ENCODE data around the gene IDH3B.

The IDH3B gene

GRCh38 chr20:2663887-2664719 is at the start of gene IDH3B:
IDH3B (minus strand) TSS chr20:2664216; CDS start chr20:2664188, 28 bp downstream.
- peak within 1 kb of the TSS; percentile 95 for H3K4me2 ChIP-seq (ENCODE audit: low read length)
- H3K9ac ChIP-seq (ENCODE audit: low read length): peak within 1 kb of the TSS; percentile 84
- no peak for TF ChIP-seq EZH2phosphoT487 (IDR thresholded peaks at IDR 0.05; ENCODE audit: low read depth)
- TF ChIP-seq, protein P1, sequence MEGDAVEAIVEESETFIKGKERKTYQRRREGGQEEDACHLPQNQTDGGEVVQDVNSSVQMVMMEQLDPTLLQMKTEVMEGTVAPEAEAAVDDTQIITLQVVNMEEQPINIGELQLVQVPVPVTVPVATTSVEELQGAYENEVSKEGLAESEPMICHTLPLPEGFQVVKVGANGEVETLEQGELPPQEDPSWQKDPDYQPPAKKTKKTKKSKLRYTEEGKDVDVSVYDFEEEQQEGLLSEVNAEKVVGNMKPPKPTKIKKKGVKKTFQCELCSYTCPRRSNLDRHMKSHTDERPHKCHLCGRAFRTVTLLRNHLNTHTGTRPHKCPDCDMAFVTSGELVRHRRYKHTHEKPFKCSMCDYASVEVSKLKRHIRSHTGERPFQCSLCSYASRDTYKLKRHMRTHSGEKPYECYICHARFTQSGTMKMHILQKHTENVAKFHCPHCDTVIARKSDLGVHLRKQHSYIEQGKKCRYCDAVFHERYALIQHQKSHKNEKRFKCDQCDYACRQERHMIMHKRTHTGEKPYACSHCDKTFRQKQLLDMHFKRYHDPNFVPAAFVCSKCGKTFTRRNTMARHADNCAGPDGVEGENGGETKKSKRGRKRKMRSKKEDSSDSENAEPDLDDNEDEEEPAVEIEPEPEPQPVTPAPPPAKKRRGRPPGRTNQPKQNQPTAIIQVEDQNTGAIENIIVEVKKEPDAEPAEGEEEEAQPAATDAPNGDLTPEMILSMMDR (IDR thresholded peaks at IDR 0.05; ENCODE audit: low read depth, low read length): no peak
- peaks cover 18% of the 10 kb centered on the region for H3K79me2 ChIP-seq (ENCODE audit: low read length)
- no peaks in the 10 kb centered on the region for H3K9me3 ChIP-seq (ENCODE audit: insufficient read depth, low read length)
- peak within 1 kb of the TSS; percentile 89 for H3K4me3 ChIP-seq (ENCODE audit: low read length)
- peak within 1 kb of the TSS; percentile 50 for H2AFZ ChIP-seq (ENCODE audit: low read depth, low read length)
- peak within 1 kb of the TSS; percentile 73 for H3K27ac ChIP-seq (ENCODE audit: low read length)
- peaks cover 22% of the 10 kb centered on the region for H3K36me3 ChIP-seq (replicated peaks; ENCODE audit: low read depth, low read length)
- H3K27me3 ChIP-seq (ENCODE audit: low read depth, low read length): no peaks in the 10 kb centered on the region
- peaks cover 11% of the 10 kb centered on the region for H3K4me1 ChIP-seq (ENCODE audit: low read length)
- 0 out of 2 replicates have a peak, but pooled peaks cover 4% of the 10 kb centered on the region for H4K20me1 ChIP-seq (ENCODE audit: insufficient read depth, low read length)

GRCh38 chr20:2713285-2713684 is 49.3 kb upstream of the IDH3B start:
- Histone ChIP-seq H3K4me1 (ENCODE audit: low read length) (no peaks in the 10 kb centered on the region), H3K4me3 (ENCODE audit: low read length) (no peak overlapping the region), H4K20me1 (ENCODE audit: insufficient read depth, low read length) (no peaks in the 10 kb centered on the region), H3K9ac (ENCODE audit: low read length) (no peak overlapping the region), H3K27me3 (ENCODE audit: low read depth, low read length) (peaks cover 44% of the 10 kb centered on the region), H3K9me3 (ENCODE audit: insufficient read depth, low read length) (no peaks in the 10 kb centered on the region), H2AFZ (ENCODE audit: low read depth, low read length) (no peak overlapping the region), H3K36me3 (replicated peaks; ENCODE audit: low read depth, low read length) (no peaks in the 10 kb centered on the region), H3K4me2 (ENCODE audit: low read length) (peak overlapping the region; percentile 3; the same call in 1 of the 2 replicates), H3K27ac (ENCODE audit: low read length) (no peak overlapping the region), H3K79me2 (ENCODE audit: low read length) (no peaks in the 10 kb centered on the region)
- no peak for TF ChIP-seq EZH2phosphoT487 (IDR thresholded peaks at IDR 0.05; ENCODE audit: low read depth)
- TF ChIP-seq, protein P1 (IDR thresholded peaks at IDR 0.05; ENCODE audit: low read depth, low read length): peak; percentile 76

- Histone ChIP-seq H3K79me2 (ENCODE audit: low read length) (no peaks in the 10 kb centered on the region), H3K36me3 (replicated peaks; ENCODE audit: low read depth, low read length) (no peaks in the 10 kb centered on the region), H3K4me1 (ENCODE audit: low read length) (peaks cover 13% of the 10 kb centered on the region), H3K4me3 (ENCODE audit: low read length) (no peak overlapping the region), H4K20me1 (ENCODE audit: insufficient read depth, low read length) (no peaks in the 10 kb centered on the region), H3K27me3 (ENCODE audit: low read depth, low read length) (peaks cover 40% of the 10 kb centered on the region), H3K27ac (ENCODE audit: low read length) (no peak overlapping the region), H3K9me3 (ENCODE audit: insufficient read depth, low read length) (no peaks in the 10 kb centered on the region), H3K9ac (ENCODE audit: low read length) (no peak overlapping the region), H2AFZ (ENCODE audit: low read depth, low read length) (no peak overlapping the region), H3K4me2 (ENCODE audit: low read length) (no peak overlapping the region)
- no peak for TF ChIP-seq EZH2phosphoT487 (IDR thresholded peaks at IDR 0.05; ENCODE audit: low read depth)
- TF ChIP-seq, protein P1 (IDR thresholded peaks at IDR 0.05; ENCODE audit: low read depth, low read length): no peak
Observed at GRCh38 chr20:2709205-2709981, 45.4 kb upstream of the IDH3B start.

- Histone ChIP-seq H3K4me3 (ENCODE audit: low read length) (no peak overlapping the region), H3K4me1 (ENCODE audit: low read length) (peaks cover 13% of the 10 kb centered on the region), H3K9me3 (ENCODE audit: insufficient read depth, low read length) (no peaks in the 10 kb centered on the region), H4K20me1 (ENCODE audit: insufficient read depth, low read length) (no peaks in the 10 kb centered on the region), H3K27ac (ENCODE audit: low read length) (no peak overlapping the region), H3K36me3 (replicated peaks; ENCODE audit: low read depth, low read length) (no peaks in the 10 kb centered on the region), H3K27me3 (ENCODE audit: low read depth, low read length) (peaks cover 35% of the 10 kb centered on the region), H3K4me2 (ENCODE audit: low read length) (no peak overlapping the region), H2AFZ (ENCODE audit: low read depth, low read length) (no peak overlapping the region), H3K79me2 (ENCODE audit: low read length) (no peaks in the 10 kb centered on the region), H3K9ac (ENCODE audit: low read length) (no peak overlapping the region)
- TF ChIP-seq, protein P1 (IDR thresholded peaks at IDR 0.05; ENCODE audit: low read depth, low read length): no peak
- no peak for TF ChIP-seq EZH2phosphoT487 (IDR thresholded peaks at IDR 0.05; ENCODE audit: low read depth)
Observed at GRCh38 chr20:2708665-2709064, 44.6 kb upstream of the IDH3B start.
